NCI-H1417 (cell line): Measurements from ENCODE around the gene ZNF765.
A peak's percentile ranks its signal among the peaks of the same experiment; 100 is the strongest.
"Not testable (repeated sequence)": the region's sequence is repeated elsewhere in the genome, so short reads cannot be mapped to it uniquely, and the experiment has no call there.

Experiments used
- DNase-seq, 3 experiments: peaks; one replicate each; lab custom pipeline; 2025; lab: John Stamatoyannopoulos, UW

The ZNF765 gene

DNA sequence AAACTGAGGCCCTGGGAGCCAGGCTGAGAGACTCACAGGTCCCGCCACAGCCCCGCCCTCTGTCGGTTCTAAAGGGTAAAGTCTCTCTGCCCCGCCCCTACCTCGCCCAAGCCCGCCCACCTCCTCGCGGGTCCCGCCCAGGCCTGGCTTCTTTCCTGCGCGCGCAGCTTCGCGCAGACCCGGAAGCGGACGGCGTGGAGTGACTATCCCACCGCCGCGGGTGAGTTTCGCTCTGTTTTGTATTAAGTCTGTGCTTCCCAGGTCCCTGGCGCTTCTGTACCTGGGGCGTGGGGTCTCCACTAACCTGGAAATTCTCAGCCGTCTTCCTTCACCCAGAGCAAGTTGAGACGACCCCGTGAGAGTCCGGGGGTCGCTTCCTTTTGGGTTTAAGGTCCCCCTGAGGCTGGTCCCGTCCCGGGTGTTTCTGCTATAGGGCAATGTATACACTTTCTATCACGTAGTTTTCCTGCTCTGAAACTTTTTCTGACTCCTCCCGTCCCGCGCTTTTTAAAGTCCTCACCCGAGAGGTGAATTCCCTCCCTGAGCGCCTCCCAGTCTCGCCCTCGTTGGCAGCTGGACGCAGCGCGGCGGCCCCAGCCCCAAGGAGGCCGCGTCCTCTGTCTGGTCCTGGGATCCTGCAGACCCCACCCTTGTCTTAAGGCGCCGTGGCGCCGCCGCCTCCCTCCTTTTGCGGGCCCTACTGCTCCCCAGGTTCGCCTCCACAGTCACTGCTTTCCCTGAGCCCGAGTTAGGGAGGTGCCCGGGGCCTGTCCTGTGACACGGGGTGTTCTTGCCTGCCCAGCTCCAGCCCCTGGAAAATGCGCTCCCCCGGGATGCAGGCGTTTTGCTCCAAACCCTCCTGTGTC is at the start of gene ZNF765:
TSS of gene ZNF765 (plus strand) at position 176 of the 866 bp plus-strand sequence. CDS start 2,867 bp downstream, outside the sequence.
- peak; percentile 85 to 94 (median 93) for DNase-seq

DNA sequence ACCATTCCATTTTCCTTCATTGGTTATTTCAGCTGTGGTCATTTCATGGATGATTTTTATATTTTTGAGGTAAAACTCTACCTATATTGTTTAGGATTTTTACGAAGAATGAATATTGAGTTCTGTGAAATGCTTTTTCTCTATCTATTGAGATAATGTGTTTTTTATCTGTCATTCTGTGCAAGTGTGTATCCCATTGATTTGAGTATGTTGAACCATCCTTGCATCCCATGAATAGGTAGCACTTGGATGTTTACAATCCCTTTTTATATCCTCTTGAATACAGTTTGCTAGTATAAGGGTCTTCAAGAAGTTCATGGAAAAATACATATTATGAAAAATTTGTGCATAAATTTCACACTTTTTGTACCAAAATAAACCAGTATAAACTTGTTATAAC is 39.2 kb upstream of the ZNF765 start:
- no peak for DNase-seq

DNA sequence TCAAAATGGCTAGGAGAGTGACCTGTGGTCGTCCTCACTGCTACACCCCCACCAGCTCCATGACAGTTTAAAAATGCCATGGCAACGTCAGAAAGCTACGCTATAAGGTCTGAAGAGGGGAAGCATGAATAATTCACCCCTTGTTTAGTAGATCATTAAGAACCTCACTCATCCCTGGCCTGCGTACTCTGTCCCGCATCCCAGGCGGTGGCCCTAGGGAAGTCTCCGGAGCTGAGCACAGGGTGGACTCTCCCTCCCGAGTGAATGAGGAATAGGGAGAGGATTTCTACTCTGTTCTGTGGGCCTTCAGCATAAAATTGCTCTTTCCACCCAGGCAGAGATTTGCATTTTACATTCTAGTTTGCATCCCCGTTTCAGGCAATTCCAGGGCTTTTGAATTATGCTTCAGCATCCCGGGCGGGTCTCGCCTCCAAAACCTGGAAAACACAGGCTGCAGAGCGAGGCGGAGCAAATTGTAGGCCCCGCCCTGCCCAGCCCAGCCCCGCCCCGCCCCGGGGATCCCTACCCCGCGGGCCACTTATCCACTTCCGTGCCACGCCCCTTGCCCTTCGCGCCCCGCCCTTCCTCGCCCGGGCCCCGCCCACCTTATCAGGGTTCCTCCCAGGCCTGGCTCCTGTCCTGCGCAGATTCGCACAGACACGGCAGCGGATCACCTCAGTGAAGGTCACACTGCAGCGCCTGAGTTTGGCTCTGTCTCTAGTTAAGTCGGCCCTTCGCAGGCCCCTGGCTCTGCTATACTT is 36.9 kb upstream of the ZNF765 start:
- no peak for DNase-seq

DNA sequence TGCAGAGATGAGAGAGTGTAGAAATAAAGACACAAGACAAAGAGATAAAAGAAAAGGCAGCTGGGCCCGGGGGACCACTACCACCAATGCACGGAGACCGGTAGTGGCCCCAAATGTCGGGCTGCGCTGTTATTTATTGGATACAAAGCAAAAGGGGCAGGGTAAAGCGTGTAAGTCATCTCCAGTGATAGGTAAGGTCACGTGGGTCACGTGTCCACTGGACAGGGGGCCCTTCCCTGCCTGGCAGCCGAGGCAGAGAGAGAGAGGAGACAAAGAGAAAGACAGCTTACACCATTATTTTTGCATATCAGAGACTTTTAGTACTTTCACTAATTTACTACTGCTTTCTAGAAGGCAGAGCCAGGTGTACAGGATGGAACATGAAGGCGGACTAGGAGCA is 34.9 kb upstream of the ZNF765 start:
- DNase-seq = not testable (repeated sequence)

DNA sequence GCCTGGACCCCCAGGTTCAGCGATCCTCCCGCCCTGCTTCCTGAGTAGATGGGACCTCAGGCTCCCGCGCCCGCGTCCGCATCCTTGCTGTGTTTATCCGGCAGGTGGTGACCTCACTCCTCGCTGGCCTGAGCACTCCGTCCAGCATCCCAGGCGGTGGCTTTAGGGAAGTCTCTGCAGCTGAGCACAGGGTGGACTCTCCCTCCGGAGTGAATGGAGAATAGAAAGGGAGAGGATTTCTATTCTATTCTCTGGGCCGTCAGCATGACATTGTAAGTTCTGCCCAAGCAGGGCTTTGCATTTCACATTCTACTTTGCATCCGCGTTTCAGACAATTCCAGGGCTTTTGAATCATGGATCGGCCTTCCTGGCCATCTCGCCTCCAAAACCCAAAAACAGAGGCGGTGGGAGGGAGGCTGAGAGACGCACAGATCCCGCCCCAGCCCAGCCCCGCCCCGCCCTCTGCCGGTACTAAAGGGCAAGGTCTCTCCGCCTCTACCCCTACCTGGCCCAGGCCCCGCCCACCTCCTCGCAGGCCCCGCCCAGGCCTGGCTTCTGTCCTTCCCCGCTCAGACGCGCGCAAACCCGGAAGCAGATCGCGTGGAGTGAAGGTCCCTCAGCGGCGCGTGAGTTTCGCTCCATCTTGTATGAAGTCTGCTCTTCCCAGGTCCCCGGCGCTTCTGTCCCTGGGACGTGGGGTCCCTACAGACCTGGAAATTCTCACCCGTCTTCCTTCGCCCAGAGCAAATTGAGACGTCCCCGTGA is 29.6 kb upstream of the ZNF765 start, which contains the start of gene ZNF525:
TSS of gene ZNF525 (plus strand) at position 572 of the 765 bp plus-strand sequence. CDS start 6,577 bp downstream, outside the sequence.
- DNase-seq = peak; percentile 90 to 96 (median 95)

DNA sequence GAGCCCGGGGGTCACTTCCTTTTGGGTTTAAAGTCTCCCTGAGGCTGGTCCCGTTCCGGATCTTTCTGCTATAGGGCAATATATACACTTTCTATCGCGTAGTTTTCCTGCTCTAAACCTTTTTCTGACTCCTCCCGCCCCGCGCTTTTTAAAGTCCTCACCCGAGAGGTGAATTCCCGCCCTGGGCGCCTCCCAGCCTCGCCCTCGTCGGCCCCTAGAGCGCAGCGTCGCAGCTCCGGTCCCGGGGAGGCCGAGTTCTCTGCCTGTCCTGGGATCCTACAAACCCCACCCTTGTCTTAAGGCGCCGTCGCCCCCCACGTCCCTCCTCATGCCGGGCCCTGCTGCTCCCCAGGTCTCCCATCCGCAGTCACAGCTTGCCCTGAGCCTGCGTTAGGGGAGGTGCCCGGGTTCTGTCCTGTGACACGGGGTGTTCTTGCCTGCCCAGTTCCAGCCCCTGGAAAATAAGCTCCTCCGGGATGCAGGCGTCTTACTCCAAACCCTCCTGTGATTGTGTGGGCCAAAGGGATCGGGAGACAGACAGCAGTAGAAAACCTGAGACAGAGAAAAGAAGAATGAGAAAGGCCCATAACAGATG is 29.0 kb upstream of the ZNF765 start:
- peak in 2 of 3 experiments; percentile 78 to 81 for DNase-seq

DNA sequence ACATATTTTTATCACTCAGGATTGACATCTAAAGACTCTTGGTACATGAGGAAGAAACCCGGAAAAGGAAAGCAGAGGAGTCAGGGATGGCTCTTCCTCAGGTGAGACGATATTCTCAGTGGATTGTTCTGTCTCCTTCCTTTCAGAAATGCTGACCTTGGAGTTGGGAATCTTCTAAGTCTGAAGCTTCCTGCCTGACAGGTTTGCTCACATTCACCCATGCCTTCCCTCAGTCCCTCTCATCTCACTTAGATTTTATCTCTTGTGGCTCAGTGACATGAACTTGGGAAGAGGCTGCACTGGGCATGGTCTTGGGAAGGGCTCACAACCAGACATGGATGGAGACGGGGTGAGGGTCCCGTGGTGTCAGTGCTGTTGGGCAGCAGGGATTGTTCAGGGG is 22.8 kb upstream of the ZNF765 start:
- no peak for DNase-seq

DNA sequence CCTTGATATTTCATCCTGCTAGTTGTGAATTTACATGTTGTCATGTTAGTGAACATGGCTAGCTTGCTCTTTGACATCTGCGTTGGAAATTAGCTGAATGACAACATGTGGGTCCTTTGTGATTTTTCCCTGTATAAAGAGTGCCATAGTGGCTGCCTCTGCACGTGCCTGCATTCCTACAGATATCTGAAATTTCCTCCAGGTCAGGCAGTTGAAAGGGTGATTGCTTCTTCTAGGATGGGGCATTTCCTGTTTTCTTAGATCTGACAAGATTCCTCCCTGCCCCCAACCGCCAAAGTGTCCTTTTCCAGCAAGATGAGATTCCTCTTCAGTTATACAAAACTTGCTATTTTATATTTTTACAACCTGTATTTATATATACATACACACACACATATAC is 20.7 kb upstream of the ZNF765 start:
- DNase-seq = no peak

DNA sequence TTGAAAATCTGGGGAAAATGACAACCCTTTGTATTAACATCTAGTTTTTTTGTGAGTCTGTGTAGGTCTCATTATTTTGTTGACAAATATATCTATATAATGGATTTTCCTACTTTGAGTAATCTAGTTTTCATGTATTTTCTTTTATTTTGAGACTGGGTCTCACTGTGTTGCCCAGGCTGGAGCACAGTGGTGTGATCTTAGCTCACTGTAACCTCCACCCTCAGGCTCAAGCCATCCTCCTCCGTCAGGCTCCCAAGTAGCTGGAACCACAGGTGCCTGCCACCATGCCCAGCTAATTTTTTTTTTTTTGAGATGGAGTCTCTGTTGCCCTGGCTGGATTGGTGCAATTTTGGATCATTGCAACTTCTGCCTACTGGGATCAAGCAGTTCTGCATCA is 20.2 kb upstream of the ZNF765 start:
- DNase-seq = no peak

DNA sequence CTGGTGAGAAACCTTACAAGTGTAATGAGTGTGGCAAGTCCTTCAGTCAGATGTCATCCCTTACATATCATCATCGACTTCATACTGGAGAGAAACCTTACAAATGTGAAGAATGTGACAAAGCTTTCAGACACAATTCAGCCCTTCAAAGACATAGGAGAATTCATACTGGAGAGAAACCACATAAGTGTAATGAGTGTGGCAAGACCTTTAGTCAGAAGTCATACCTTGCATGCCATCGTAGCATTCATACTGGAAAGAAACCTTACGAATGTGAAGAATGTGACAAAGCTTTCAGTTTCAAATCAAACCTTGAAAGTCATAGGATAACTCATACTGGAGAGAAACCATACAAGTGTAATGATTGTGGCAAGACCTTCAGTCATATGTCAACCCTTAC is 13.6 kb upstream of the ZNF765 start:
- no peak for DNase-seq

DNA sequence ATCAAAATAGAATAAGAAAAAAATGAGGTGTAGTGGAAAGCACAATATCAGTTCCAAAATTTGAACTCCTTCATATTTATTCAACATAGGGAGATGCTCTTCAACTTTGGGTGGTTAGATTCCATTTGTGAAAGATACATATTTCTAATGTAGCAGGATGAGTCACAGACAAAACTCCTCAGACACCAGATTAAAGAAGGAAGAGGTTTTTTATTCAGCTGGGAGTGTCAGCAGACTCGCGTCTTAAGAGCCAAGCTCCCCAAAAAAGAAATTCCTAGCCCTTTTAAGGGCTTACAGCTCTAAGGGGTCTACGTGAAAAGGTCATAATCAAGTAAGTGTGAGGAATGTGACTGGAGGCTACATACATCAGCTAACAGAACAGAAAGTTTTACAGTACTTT is 6.8 kb upstream of the ZNF765 start:
- DNase-seq = no peak

DNA sequence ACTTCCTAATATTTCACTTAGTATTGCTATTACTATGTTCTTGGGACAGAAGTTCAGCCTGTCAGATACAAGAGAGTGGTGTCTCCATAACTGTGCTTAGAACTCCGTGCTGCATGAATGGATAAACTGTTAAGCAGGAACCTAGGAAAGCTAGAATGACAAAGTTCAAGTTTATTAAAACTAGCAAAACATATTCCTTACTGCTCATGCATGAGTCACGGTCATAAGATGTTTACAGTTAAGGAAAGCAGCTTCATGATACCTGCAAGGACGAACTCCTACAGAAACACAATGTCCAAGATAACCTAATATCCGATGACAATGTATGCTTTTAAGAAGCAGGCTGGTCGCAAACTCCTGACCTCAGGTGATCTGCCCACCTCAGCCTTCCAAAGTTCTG is 6.0 kb upstream of the ZNF765 start:
- DNase-seq = no peak

DNA sequence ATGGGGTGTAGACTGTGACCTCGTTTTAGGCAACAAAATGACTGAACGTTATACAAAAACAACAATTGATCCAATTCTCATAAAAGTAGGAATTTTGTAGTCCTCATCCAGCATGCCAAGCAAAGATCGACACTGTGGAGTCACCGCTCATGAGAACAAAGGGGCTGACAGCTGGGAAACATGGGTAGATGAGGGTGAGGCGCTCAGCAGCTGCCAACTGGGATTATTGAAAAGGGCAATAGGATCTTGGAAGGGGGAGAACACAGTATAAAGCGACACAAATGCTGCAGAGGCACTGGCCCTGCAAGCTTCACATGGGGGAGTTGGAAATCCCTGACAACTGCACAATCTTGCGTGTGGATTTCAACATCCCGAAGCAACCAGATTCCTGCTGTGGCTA is 5.4 kb upstream of the ZNF765 start:
- no peak for DNase-seq

DNA sequence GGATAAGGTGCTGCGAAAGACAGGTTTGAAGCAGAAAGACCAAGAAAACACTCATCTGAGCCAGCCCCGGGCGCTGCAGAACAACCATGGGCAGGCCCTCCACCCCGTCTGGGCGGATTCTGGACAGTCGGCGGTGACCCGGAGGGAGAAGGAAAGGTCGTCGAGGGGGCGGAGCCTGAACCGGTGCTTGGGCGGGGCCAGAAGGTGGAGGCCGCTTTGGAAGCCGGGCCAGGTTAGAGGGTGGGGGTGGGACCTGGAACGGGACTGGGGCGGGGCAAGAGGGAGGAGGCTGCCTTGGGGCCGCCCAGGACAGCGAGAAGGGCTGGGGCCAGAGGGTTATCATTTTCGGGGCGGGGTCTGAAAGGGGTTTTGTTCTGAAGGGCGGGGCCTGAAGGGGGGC is 5.0 kb upstream of the ZNF765 start:
- no peak for DNase-seq

DNA sequence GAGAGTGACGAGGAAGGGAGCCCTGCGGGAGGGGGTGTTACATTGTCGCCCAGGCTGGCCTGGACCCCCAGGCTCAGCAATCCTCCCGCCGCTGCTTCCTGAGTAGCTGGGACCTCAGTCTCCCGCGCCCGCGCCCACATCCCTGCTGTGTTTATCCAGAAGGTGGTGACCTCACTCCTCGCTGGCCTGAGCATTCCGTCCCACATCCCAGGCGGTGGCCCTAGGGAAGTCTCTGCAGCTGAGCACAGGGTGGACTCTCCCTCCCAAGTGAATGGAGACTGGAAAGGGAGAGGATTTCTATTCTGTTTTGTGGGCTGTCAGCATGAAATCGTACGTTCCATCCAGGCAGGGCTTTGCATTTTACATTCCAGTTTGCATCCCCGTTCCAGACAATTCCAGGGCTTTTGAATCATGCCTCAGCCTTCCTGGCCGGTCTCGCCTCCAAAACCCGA is 401 bp upstream of the ZNF765 start:
- DNase-seq = peak in 2 of 3 experiments; percentile 81 to 86

DNA sequence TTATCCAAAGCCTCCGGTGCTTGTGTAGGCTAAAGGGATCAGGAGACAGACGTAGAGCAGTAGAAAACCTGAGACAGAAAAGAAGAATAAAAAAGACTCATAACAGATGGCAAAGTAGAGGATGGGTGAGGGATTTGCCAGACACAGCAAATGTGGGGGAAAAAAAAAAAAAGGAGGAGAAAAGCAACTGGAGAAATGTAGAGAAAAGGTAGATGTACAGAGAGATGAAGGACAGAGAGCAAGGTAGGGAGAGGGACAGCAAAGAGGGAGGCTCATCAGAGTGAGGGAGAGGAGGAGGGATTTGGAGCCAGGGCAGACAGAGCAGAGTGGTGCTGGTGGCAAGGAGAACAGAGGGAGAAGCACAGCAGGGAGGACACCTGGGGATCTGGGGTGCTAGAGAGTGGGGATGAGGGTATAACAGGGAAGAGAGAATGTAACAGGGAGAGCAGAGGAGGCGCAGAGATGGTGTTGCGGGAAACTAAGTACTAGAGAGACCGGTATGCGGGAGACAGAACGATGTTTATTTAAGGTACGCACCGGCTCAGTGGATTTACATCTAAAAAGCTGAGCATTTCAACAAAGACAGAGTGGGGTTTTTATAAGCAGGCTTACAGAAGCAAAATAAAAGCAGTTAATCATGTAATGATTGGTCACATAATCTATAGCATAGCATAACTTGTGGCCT is 1.0 kb downstream of the ZNF765 start:
- peak in 1 of 3 experiments; percentile 5 for DNase-seq

DNA sequence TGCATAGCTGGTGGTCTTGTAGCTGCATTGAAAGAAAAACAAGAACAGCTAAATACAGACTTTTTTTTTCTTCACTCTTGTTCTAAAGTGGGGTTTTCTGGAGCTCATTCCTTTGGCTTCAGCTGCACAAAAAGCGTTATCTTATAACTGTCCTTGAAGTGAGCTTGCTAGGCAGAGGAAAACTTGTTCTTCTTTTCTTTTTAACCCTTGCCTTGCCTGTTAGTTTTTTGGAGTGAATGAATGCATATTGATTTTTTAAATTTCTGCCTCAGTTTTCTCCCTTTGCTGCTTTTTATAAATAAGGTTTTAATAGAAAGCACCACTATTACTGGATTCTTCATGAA is 1.5 kb downstream of the ZNF765 start:
- DNase-seq = no peak

DNA sequence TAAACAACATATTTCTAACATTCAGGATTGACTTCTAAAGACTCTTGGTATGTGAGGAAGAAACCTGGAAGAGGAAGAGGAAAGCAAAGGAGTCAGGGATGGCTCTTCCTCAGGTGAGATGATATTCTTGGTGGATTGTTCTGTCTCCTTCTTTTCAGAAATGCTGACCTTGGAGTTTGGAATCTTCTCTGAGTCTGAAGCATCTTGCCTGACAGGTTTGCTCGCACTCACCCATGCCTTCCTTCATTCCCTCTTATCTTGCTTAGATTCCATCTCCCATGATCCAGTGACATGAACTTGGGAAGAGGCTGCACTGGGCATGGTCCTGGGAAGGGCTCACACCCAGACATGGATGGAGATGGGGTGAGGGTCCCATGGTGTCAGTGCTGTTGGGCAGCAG is 3.0 kb downstream of the ZNF765 start:
- not testable (repeated sequence) for DNase-seq

DNA sequence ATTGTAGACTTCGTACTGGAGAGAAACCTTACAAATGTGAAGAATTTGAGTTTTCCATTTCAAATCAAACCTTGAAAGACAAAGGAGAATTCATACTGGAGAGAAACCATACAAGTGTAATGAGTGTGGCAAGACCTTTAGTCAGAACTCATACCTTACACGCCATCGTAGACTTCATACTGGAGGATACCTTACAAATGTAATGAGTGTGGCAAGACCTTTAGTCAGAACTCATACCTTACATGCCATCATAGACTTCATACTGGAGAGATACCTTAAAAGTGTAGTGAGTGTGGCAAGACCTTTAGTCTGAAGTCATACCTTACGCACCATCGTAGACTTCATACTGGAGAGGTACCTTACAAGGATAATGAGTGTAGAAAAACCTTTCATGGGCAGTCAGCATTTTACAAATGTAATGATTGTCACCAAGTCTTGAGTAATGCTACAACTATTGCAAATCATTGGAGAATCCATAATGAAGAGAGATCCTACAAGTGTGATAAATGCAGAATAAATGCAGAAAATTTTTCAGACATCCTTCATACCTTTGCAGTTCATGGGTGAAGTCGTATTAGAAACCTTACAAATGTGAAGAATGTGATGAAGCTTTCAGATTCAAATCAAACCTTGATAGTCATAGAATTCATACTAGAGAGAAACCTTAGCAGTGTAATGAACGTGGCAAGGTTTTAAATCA is 14.7 kb downstream of the ZNF765 start:
- no peak for DNase-seq

DNA sequence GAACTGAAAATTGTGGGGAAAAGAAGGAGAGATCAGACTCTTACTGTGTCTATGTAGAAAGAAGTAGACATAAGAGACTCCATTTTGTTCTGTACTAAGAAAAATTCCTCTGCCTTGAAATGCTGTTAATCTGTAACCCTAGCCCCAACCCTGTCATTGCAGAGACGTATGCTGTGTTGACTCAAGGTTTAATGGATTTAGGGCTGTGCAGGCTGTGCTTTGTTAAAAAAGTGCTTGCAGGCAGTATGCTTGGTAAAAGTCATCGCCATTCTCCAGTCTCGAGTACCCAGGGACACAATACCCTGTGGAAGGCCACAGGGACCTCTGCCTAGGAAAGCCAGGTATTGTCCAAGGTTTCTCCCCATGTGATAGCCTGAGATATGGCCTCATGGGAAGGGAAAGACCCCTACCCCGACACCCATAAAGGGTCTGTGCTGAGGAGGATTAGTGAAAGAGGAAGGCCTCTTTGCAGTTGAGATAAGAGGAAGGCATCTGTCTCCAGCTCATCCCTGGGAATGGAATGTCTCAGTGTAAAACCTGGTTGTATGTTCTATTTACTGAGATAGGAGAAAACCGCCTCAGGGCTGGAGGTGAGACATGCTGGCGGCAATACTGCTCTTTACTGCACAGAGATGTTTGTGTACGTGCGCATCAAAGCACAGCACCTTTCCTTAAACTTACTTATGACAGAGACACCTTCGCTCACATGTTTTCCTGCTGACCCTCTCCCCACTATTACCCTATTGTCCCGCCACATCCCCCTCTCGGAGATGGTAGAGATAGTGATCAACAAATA is 25.8 kb downstream of the ZNF765 start:
- DNase-seq = not testable (repeated sequence)
